Left ventricle myocardium inferior (tissue), 1 donor: Measurements from ENCODE around the gene CCNB1. TPM values are rescaled to one million over a fixed set of nuclear protein-coding genes. Genes with fewer than 3 reads are reported as not detected.

Source experiments
- DNase-seq: peaks from one replicate; pipeline ENCODE4 v3.0.0-alpha.2; 2020
- H3K27ac ChIP-seq: fragments of 200-600 bp; replicated peaks from 2 replicates; pipeline ENCODE4 v1.8.0; 2021
- H3K27me3 ChIP-seq: fragments of 200-600 bp; 2 replicates; pipeline ENCODE4 v1.8.0; 2021; ENCODE audit warnings: low read depth
- H3K36me3 ChIP-seq: fragments of 200-600 bp; 2 replicates; pipeline ENCODE4 v1.8.0; 2021
- H3K4me1 ChIP-seq: fragments of 200-600 bp; 2 replicates; pipeline ENCODE4 v1.8.0; 2021
- H3K4me3 ChIP-seq: fragments of 200-600 bp; 2 replicates; pipeline ENCODE4 v1.8.0; 2021; ENCODE audit warnings: mild to moderate bottlenecking, moderate library complexity
- H3K9me3 ChIP-seq: fragments of 200-600 bp; replicated peaks from 2 replicates; pipeline ENCODE4 v1.8.0; 2021
- CTCF ChIP-seq: fragments of 200-600 bp; IDR thresholded peaks from 2 replicates; pipeline ENCODE4 v1.8.0; 2021; ENCODE audit warnings: antibody characterized with exemption, mild to moderate bottlenecking, borderline replicate concordance
- intact Hi-C: fragments of 100-400 bp; cut with micrococcal nuclease; formaldehyde crosslinking; loops from one replicate; pipeline ENCODE4 v1.11.0; 2022
- total RNA-seq: library from RNA; stranded (reverse); fragmentation: NEBNext Ultra II Directional; extraction: Animal tissue kit (Norgen Biotek cat#: 25700); gene quantifications from one replicate; pipeline ENCODE4 v1.2.1, GENCODE V29; 2021
- donor health status: DM: no; HTN: yes; CAD: no; lungs with severe emphysema.

The CCNB1 gene
- total RNA-seq, 1 donor from 2014 or later = 3.5 TPM

- no peak for TF ChIP-seq CTCF
- no peaks in the 10 kb centered on the region for H3K4me1 ChIP-seq
- no peaks in the 10 kb centered on the region for H3K36me3 ChIP-seq
- H3K9me3 ChIP-seq = no peaks in the 10 kb centered on the region
- no peak overlapping the region for H3K4me3 ChIP-seq
- H3K27ac ChIP-seq = no peak overlapping the region
- DNase-seq = no peak
- intact Hi-C loops = no loop called here
- H3K27me3 ChIP-seq = no peaks in the 10 kb centered on the region
Observed at GRCh38 chr5:69206528-69207190, 39.7 kb downstream of the CCNB1 start.

GRCh38 chr5:69209602-69210001, 42.7 kb downstream of the CCNB1 start:
- H3K36me3 ChIP-seq = no peaks in the 10 kb centered on the region
- H3K4me3 ChIP-seq = no peak overlapping the region
- H3K4me1 ChIP-seq = no peaks in the 10 kb centered on the region
- intact Hi-C loops = no loop called here
- no peaks in the 10 kb centered on the region for H3K9me3 ChIP-seq
- DNase-seq = no peak
- no peaks in the 10 kb centered on the region for H3K27me3 ChIP-seq
- no peak for TF ChIP-seq CTCF
- no peak overlapping the region for H3K27ac ChIP-seq

- Histone ChIP-seq H3K36me3 (no peaks in the 10 kb centered on the region), H3K4me3 (no peak overlapping the region), H3K4me1 (no peaks in the 10 kb centered on the region), H3K9me3 (no peaks in the 10 kb centered on the region), H3K27me3 (no peaks in the 10 kb centered on the region), H3K27ac (no peak overlapping the region)
- no peak for TF ChIP-seq CTCF
- intact Hi-C loops = no loop called here
- no peak for DNase-seq
Observed at GRCh38 chr5:69211200-69211599, 44.2 kb downstream of the CCNB1 start.

GRCh38 chr5:69212022-69212421, 45.1 kb downstream of the CCNB1 start:
- H3K36me3 ChIP-seq = no peaks in the 10 kb centered on the region
- H3K9me3 ChIP-seq = no peaks in the 10 kb centered on the region
- intact Hi-C loops = no loop called here
- DNase-seq = no peak
- no peak overlapping the region for H3K4me3 ChIP-seq
- H3K4me1 ChIP-seq = peaks cover 2% of the 10 kb centered on the region
- no peak for TF ChIP-seq CTCF
- H3K27me3 ChIP-seq = no peaks in the 10 kb centered on the region
- H3K27ac ChIP-seq = no peak overlapping the region

- no peak for DNase-seq
- peaks cover 13% of the 10 kb centered on the region for H3K4me1 ChIP-seq
- no peaks in the 10 kb centered on the region for H3K36me3 ChIP-seq
- H3K27ac ChIP-seq = no peak overlapping the region
- TF ChIP-seq CTCF = no peak
- H3K4me3 ChIP-seq = no peak overlapping the region
- H3K27me3 ChIP-seq = no peaks in the 10 kb centered on the region
- no peaks in the 10 kb centered on the region for H3K9me3 ChIP-seq
- intact Hi-C loops = no loop called here
Observed at GRCh38 chr5:69213513-69214215, 46.7 kb downstream of the CCNB1 start.
